Neural cell (in vitro differentiated cells): Measurements from ENCODE around the gene PDHX. TPM values are rescaled to one million over a fixed set of nuclear protein-coding genes. Genes with fewer than 3 reads are reported as not detected.
A peak's percentile ranks its signal among the peaks of the same experiment; 100 is the strongest.

Source experiments
- H2AFZ ChIP-seq: fragments of 200-600, 300-800 bp; sonication (generic), shearing (Covaris generic); 2 replicates; pipeline ENCODE4 v1.6.0; 2014; ENCODE audit warnings: low read depth, mild to moderate bottlenecking, antibody characterized with exemption, low read length, moderate library complexity
- H3F3A ChIP-seq: fragments of 200-600 bp; shearing (Covaris generic); 2 replicates; pipeline ENCODE4 v1.6.1; 2016; ENCODE audit warnings: mild to moderate bottlenecking, moderate library complexity, mixed read lengths, antibody characterized with exemption, low read length; ENCODE audit not compliant: insufficient read depth, poor library complexity, severe bottlenecking
- H3K27ac ChIP-seq: fragments of 200-600, 300-800 bp; sonication (generic), shearing (Covaris generic); 2 replicates; pipeline ENCODE4 v1.5.1; 2014; ENCODE audit warnings: mild to moderate bottlenecking, low read length, moderate library complexity
- H3K27me3 ChIP-seq: fragments of 300-800, 200-600 bp; sonication (generic), shearing (Covaris generic); 2 replicates; pipeline ENCODE4 v1.6.0; 2014; ENCODE audit warnings: mild to moderate bottlenecking, low read depth, low read length, moderate library complexity; ENCODE audit not compliant: insufficient read depth
- H3K36me3 ChIP-seq: fragments of 300-800, 200-600 bp; sonication (generic), shearing (Covaris generic); 2 replicates; pipeline ENCODE4 v1.5.1; 2014; ENCODE audit warnings: mild to moderate bottlenecking, antibody characterized with exemption, low read length, moderate library complexity; ENCODE audit not compliant: insufficient read depth
- H3K4me2 ChIP-seq: fragments of 300-800, 200-600 bp; sonication (generic), shearing (Covaris generic); 2 replicates; pipeline ENCODE4 v1.6.0; 2014; ENCODE audit warnings: mild to moderate bottlenecking, low read length
- H3K4me3 ChIP-seq: fragments of 300-800, 200-600 bp; sonication (generic), shearing (Covaris generic); 2 replicates; pipeline ENCODE4 v1.5.1; 2014; ENCODE audit warnings: mild to moderate bottlenecking, low read length, moderate library complexity
- H3K79me2 ChIP-seq: fragments of 200-600 bp; shearing (Covaris generic); replicated peaks from 2 replicates; pipeline ENCODE4 v1.6.0; 2014; ENCODE audit warnings: mild to moderate bottlenecking, low read length, moderate library complexity; ENCODE audit not compliant: insufficient read depth
- H3K9ac ChIP-seq: fragments of 300-800, 200-600 bp; sonication (generic), shearing (Covaris generic); 2 replicates; pipeline ENCODE4 v1.6.1; 2016; ENCODE audit warnings: mild to moderate bottlenecking, low read length, mixed read lengths
- H3K9me2 ChIP-seq: fragments of 200-600 bp; shearing (Covaris generic); 2 replicates; pipeline ENCODE4 v1.6.1; 2016; ENCODE audit warnings: mild to moderate bottlenecking, low read length, mixed read lengths; ENCODE audit not compliant: insufficient read depth
- H3K9me3 ChIP-seq: fragments of 200-600, 300-800 bp; sonication (generic), shearing (Covaris generic); 2 replicates; pipeline ENCODE4 v1.6.1; 2016; ENCODE audit warnings: mild to moderate bottlenecking, mixed run types, low read length, moderate library complexity, mixed read lengths
- H4K20me1 ChIP-seq: fragments of 200-600 bp; shearing (Covaris generic); 2 replicates; pipeline ENCODE4 v1.6.1; 2016; ENCODE audit warnings: mild to moderate bottlenecking, mixed run types; ENCODE audit not compliant: insufficient read depth
- EP300 ChIP-seq: fragments of 450-650 bp; conservative IDR thresholded peaks from 2 replicates; pipeline ENCODE4 v1.6.1; 2014; ENCODE audit warnings: antibody characterized with exemption, mild to moderate bottlenecking, moderate library complexity; ENCODE audit not compliant: poor library complexity, severe bottlenecking
- EZH2 ChIP-seq: fragments of 200-600, 300-800 bp; shearing (Covaris generic), sonication (generic); IDR thresholded peaks from 2 replicates; pipeline ENCODE4 v1.6.1; 2014; ENCODE audit warnings: antibody characterized with exemption, low read length, borderline replicate concordance, mild to moderate bottlenecking; ENCODE audit not compliant: insufficient read depth, poor library complexity, severe bottlenecking
- MXI1 ChIP-seq: fragments of 450-650 bp; conservative IDR thresholded peaks from 2 replicates; pipeline ENCODE4 v1.6.1; 2014; ENCODE audit warnings: antibody characterized with exemption, mild to moderate bottlenecking; ENCODE audit not compliant: poor library complexity, severe bottlenecking
- POLR2AphosphoS5 ChIP-seq: IDR thresholded peaks from 2 replicates; pipeline ENCODE4 v1.6.1; 2012
- RAD21 ChIP-seq: fragments of 450-650 bp; conservative IDR thresholded peaks from 2 replicates; pipeline ENCODE4 v1.6.1; 2014; ENCODE audit warnings: antibody characterized with exemption, mild to moderate bottlenecking, moderate library complexity
- SMC3 ChIP-seq: fragments of 450-650 bp; conservative IDR thresholded peaks from 2 replicates; pipeline ENCODE4 v1.6.1; 2014; ENCODE audit warnings: antibody characterized with exemption, mild to moderate bottlenecking, moderate library complexity; ENCODE audit not compliant: poor library complexity
- TAF1 ChIP-seq: IDR thresholded peaks from 2 replicates; pipeline ENCODE4 v1.6.1; 2012; ENCODE audit warnings: low read depth
- polyA plus RNA-seq: library from polyadenylated mRNA; depleted of rRNA; stranded (reverse); fragments of >200 nt; gene quantifications from 2 replicates; pipeline ENCODE4 v1.2.3, GENCODE V29; 2014
- TF ChIP-seq, protein P1 (sequence below): IDR thresholded peaks from 2 replicates; pipeline ENCODE4 v1.6.1; 2012; ENCODE audit warnings: borderline replicate concordance
- TF ChIP-seq, protein P2 (sequence below): fragments of 450-650 bp; IDR thresholded peaks from 2 replicates; pipeline ENCODE4 v1.5.1; 2014; ENCODE audit warnings: antibody characterized with exemption, mild to moderate bottlenecking, moderate library complexity; ENCODE audit not compliant: poor library complexity, severe bottlenecking

PDHX gene
- polyA plus RNA-seq, 1 donor from 2014 or later, result 59.8 TPM

DNA sequence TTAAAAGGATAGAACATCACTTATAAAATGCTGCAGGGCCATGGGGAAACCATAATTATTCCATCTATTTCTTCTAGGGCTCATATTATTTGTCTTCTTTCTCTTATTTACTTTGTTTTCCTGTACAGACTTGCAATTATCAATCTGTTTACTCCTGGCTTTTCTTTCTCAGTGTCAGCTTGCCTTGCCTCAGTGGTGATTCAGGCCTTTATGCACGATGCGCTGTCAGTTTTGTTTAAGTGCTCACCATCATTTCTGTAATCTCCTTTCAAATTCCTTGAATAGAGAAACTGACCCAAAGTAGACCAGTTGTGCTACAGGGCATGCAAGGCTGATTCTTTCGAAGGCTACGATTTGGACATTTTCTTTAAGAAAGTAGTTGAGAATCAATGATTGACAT, 4.7 kb downstream of the PDHX start:
- H3K4me2 ChIP-seq, result no peak overlapping the region
- no peak overlapping the region for H2AFZ ChIP-seq
- H3F3A ChIP-seq, result no peaks in the 10 kb centered on the region
- H3K9me3 ChIP-seq, result no peaks in the 10 kb centered on the region
- H4K20me1 ChIP-seq, result no peaks in the 10 kb centered on the region
- no peak for TF ChIP-seq RAD21
- TF ChIP-seq EZH2, result no peak
- TF ChIP-seq, protein P1, sequence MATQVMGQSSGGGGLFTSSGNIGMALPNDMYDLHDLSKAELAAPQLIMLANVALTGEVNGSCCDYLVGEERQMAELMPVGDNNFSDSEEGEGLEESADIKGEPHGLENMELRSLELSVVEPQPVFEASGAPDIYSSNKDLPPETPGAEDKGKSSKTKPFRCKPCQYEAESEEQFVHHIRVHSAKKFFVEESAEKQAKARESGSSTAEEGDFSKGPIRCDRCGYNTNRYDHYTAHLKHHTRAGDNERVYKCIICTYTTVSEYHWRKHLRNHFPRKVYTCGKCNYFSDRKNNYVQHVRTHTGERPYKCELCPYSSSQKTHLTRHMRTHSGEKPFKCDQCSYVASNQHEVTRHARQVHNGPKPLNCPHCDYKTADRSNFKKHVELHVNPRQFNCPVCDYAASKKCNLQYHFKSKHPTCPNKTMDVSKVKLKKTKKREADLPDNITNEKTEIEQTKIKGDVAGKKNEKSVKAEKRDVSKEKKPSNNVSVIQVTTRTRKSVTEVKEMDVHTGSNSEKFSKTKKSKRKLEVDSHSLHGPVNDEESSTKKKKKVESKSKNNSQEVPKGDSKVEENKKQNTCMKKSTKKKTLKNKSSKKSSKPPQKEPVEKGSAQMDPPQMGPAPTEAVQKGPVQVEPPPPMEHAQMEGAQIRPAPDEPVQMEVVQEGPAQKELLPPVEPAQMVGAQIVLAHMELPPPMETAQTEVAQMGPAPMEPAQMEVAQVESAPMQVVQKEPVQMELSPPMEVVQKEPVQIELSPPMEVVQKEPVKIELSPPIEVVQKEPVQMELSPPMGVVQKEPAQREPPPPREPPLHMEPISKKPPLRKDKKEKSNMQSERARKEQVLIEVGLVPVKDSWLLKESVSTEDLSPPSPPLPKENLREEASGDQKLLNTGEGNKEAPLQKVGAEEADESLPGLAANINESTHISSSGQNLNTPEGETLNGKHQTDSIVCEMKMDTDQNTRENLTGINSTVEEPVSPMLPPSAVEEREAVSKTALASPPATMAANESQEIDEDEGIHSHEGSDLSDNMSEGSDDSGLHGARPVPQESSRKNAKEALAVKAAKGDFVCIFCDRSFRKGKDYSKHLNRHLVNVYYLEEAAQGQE, result no peak
- no peak for TF ChIP-seq EP300
- TF ChIP-seq, protein P2, sequence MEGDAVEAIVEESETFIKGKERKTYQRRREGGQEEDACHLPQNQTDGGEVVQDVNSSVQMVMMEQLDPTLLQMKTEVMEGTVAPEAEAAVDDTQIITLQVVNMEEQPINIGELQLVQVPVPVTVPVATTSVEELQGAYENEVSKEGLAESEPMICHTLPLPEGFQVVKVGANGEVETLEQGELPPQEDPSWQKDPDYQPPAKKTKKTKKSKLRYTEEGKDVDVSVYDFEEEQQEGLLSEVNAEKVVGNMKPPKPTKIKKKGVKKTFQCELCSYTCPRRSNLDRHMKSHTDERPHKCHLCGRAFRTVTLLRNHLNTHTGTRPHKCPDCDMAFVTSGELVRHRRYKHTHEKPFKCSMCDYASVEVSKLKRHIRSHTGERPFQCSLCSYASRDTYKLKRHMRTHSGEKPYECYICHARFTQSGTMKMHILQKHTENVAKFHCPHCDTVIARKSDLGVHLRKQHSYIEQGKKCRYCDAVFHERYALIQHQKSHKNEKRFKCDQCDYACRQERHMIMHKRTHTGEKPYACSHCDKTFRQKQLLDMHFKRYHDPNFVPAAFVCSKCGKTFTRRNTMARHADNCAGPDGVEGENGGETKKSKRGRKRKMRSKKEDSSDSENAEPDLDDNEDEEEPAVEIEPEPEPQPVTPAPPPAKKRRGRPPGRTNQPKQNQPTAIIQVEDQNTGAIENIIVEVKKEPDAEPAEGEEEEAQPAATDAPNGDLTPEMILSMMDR, result no peak
- no peak for TF ChIP-seq POLR2AphosphoS5
- no peak for TF ChIP-seq MXI1
- TF ChIP-seq SMC3, result no peak
- no peak for TF ChIP-seq TAF1
- H3K4me3 ChIP-seq, result peak overlapping the region; percentile 19
- H3K9me2 ChIP-seq, result no peaks in the 10 kb centered on the region
- peak overlapping the region; percentile 46 for H3K27ac ChIP-seq
- H3K36me3 ChIP-seq, result no peaks in the 10 kb centered on the region
- H3K27me3 ChIP-seq, result no peaks in the 10 kb centered on the region
- peaks cover 62% of the 10 kb centered on the region for H3K79me2 ChIP-seq
- no peak overlapping the region for H3K9ac ChIP-seq

DNA sequence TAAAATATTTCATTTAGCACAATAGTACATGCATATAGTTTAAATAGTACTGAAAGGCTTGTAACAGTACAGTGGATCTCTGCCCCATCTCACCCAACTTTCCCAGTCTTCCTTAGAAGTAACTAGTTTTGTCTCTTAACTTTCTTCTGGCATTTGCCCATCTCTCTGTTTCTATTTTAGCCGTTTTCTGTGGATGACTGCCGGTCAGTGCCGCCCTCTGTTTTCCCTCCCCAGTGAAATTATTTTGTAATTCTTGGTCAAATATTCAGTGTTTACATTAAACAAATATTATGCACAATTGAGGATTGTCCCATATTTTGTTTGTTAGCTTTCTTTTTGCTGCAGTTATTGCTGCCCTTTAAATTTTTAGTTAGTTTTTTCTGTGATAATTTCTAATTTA, 8.3 kb downstream of the PDHX start:
- H3K36me3 ChIP-seq, result no peaks in the 10 kb centered on the region
- H2AFZ ChIP-seq, result no peak overlapping the region
- H3K9me2 ChIP-seq, result no peaks in the 10 kb centered on the region
- no peaks in the 10 kb centered on the region for H4K20me1 ChIP-seq
- H3K4me3 ChIP-seq, result no peak overlapping the region
- H3F3A ChIP-seq, result no peaks in the 10 kb centered on the region
- peaks cover 62% of the 10 kb centered on the region for H3K79me2 ChIP-seq
- no peak overlapping the region for H3K4me2 ChIP-seq
- H3K9me3 ChIP-seq, result no peaks in the 10 kb centered on the region
- no peak overlapping the region for H3K27ac ChIP-seq
- no peaks in the 10 kb centered on the region for H3K27me3 ChIP-seq
- no peak overlapping the region for H3K9ac ChIP-seq
- TF ChIP-seq, protein P1, result no peak
- no peak for TF ChIP-seq SMC3
